ENCODE data around the gene TOP3A. TPM values are rescaled to one million over a fixed set of nuclear protein-coding genes. Genes with fewer than 3 reads are reported as not detected.
A peak's percentile ranks its signal among the peaks of the same experiment; 100 is the strongest.

The TOP3A gene
- total and polyA plus RNA-seq, 3 experiments from 2014 or later, result 21.7 to 72.8 (median 69.7) TPM

- peak overlapping the region; percentile 85 to 97 (median 96) for H3K4me3 Mint-ChIP-seq
- no peaks in the 10 kb centered on the region for H3K27me3 Mint-ChIP-seq
- ChIA-PET POLR2A (no interaction called here), CTCF (interaction anchor here (1.2 to 1.6 kb wide), 2 partner anchors 8 to 40 kb away, joined by 3 to 4 read pairs; no protein-coding TSS in a partner anchor)
- H3K36me3 Mint-ChIP-seq, result peaks cover 0 to 56% (median 0%) of the 10 kb centered on the region in 3 donors
- no peak for DNase-seq
- H3K27ac ChIP-seq (ENCODE audit: low read depth, low read length), result no peak overlapping the region
- H3K27me3 ChIP-seq (ENCODE audit: insufficient read depth, low read length, poor library complexity, severe bottlenecking), result no peaks in the 10 kb centered on the region
- H3K9me3 Mint-ChIP-seq, result no peaks in the 10 kb centered on the region
- H3K27ac Mint-ChIP-seq, result peak overlapping the region; percentile 47 to 99 (median 79)
- H3K9me3 ChIP-seq (ENCODE audit: low read length), result no peaks in the 10 kb centered on the region
- H3K4me1 ChIP-seq (ENCODE audit: insufficient read depth, low read length), result peaks cover 44% of the 10 kb centered on the region
- H3K36me3 ChIP-seq (ENCODE audit: insufficient read depth, low read length), result peaks cover 28% of the 10 kb centered on the region
- H3K4me1 Mint-ChIP-seq, result peaks cover 29 to 50% (median 38%) of the 10 kb centered on the region in 3 donors
- H3K4me3 ChIP-seq (ENCODE audit: low read length), result peak overlapping the region; percentile 84
Observed at GRCh38 chr17:18256776-18257175, 58.0 kb downstream of the TOP3A start.

GRCh38 chr17:18256351-18256750 lies 58.4 kb downstream of the TOP3A start:
- ChIA-PET POLR2A (no interaction called here), CTCF (interaction anchor here (1.2 kb wide), 1 partner anchor 39 kb away, joined by 3 read pairs; no protein-coding TSS in a partner anchor)
- no peaks in the 10 kb centered on the region for H3K9me3 ChIP-seq (ENCODE audit: low read length)
- H3K27ac ChIP-seq (ENCODE audit: low read depth, low read length), result no peak overlapping the region
- no peaks in the 10 kb centered on the region for H3K9me3 Mint-ChIP-seq
- H3K4me1 ChIP-seq (ENCODE audit: insufficient read depth, low read length), result peaks cover 40% of the 10 kb centered on the region
- peak overlapping the region; percentile 84 for H3K4me3 ChIP-seq (ENCODE audit: low read length)
- peak overlapping the region in 6 of 8 donors; percentile 26 to 50 (median 41) for H3K27ac Mint-ChIP-seq
- peaks cover 32% of the 10 kb centered on the region for H3K36me3 ChIP-seq (ENCODE audit: insufficient read depth, low read length)
- peaks cover 26 to 46% (median 34%) of the 10 kb centered on the region in 3 donors for H3K4me1 Mint-ChIP-seq
- DNase-seq, result no peak
- H3K27me3 Mint-ChIP-seq, result no peaks in the 10 kb centered on the region
- peaks cover 0 to 60% (median 0%) of the 10 kb centered on the region in 3 donors for H3K36me3 Mint-ChIP-seq
- peak overlapping the region; percentile 7 to 75 (median 38) for H3K4me3 Mint-ChIP-seq
- no peaks in the 10 kb centered on the region for H3K27me3 ChIP-seq (ENCODE audit: insufficient read depth, low read length, poor library complexity, severe bottlenecking)

- Histone ChIP-seq H3K27ac (ENCODE audit: low read depth, low read length) (no peak overlapping the region), H3K36me3 (ENCODE audit: insufficient read depth, low read length) (peaks cover 44% of the 10 kb centered on the region), H3K4me3 (ENCODE audit: low read length) (no peak overlapping the region), H3K9me3 (ENCODE audit: low read length) (no peaks in the 10 kb centered on the region), H3K27me3 (ENCODE audit: insufficient read depth, low read length, poor library complexity, severe bottlenecking) (no peaks in the 10 kb centered on the region), H3K4me1 (ENCODE audit: insufficient read depth, low read length) (peaks cover 33% of the 10 kb centered on the region)
- Mint-ChIP-seq H3K27me3 (no peaks in the 10 kb centered on the region), H3K4me1 (peaks cover 22 to 36% (median 28%) of the 10 kb centered on the region in 3 donors), H3K27ac (peak overlapping the region in 1 of 8 donors; percentile 47), H3K36me3 (peaks cover 4 to 73% (median 5%) of the 10 kb centered on the region in 3 donors), H3K4me3 (peak overlapping the region in 4 of 7 donors; percentile 11 to 75 (median 51)), H3K9me3 (no peaks in the 10 kb centered on the region)
- no peak for DNase-seq
- CTCF ChIA-PET, result interaction anchor here (1.1 kb wide), 1 partner anchor 13 kb away, joined by 4 read pairs; no protein-coding TSS in a partner anchor
- POLR2A ChIA-PET, result no interaction called here
Observed at GRCh38 chr17:18254888-18255649, 59.7 kb downstream of the TOP3A start.

GRCh38 chr17:18253947-18254821 lies 60.6 kb downstream of the TOP3A start:
- peaks cover 44% of the 10 kb centered on the region for H3K36me3 ChIP-seq (ENCODE audit: insufficient read depth, low read length)
- H3K9me3 ChIP-seq (ENCODE audit: low read length), result no peaks in the 10 kb centered on the region
- Mint-ChIP-seq H3K4me1 (peaks cover 17 to 31% (median 22%) of the 10 kb centered on the region in 3 donors), H3K4me3 (peak overlapping the region in 2 of 7 donors; percentile 48 to 56), H3K9me3 (no peaks in the 10 kb centered on the region), H3K27me3 (no peaks in the 10 kb centered on the region), H3K27ac (peak overlapping the region in 2 of 8 donors; percentile 26 to 47), H3K36me3 (peaks cover 4 to 79% (median 6%) of the 10 kb centered on the region in 3 donors)
- no peak overlapping the region for H3K4me3 ChIP-seq (ENCODE audit: low read length)
- DNase-seq, result no peak
- CTCF ChIA-PET, result interaction anchor here (1.1 to 1.2 kb wide), 2 partner anchors 10 to 14 kb away, joined by 3 to 4 read pairs; no protein-coding TSS in a partner anchor
- H3K27ac ChIP-seq (ENCODE audit: low read depth, low read length), result no peak overlapping the region
- POLR2A ChIA-PET, result no interaction called here
- no peaks in the 10 kb centered on the region for H3K27me3 ChIP-seq (ENCODE audit: insufficient read depth, low read length, poor library complexity, severe bottlenecking)
- H3K4me1 ChIP-seq (ENCODE audit: insufficient read depth, low read length), result peaks cover 27% of the 10 kb centered on the region

- Mint-ChIP-seq H3K27ac (peak overlapping the region in 1 of 8 donors; percentile 73), H3K4me3 (peak overlapping the region in 1 of 7 donors; percentile 56), H3K27me3 (no peaks in the 10 kb centered on the region), H3K4me1 (peaks cover 15 to 26% (median 22%) of the 10 kb centered on the region in 3 donors), H3K9me3 (no peaks in the 10 kb centered on the region), H3K36me3 (peaks cover 4 to 88% (median 9%) of the 10 kb centered on the region in 3 donors)
- no peak overlapping the region for H3K27ac ChIP-seq (ENCODE audit: low read depth, low read length)
- ChIA-PET CTCF (interaction anchor here (1.2 kb wide), 1 partner anchor 11 kb away, joined by 3 read pairs; no protein-coding TSS in a partner anchor), POLR2A (no interaction called here)
- no peak for DNase-seq
- H3K9me3 ChIP-seq (ENCODE audit: low read length), result no peaks in the 10 kb centered on the region
- no peaks in the 10 kb centered on the region for H3K27me3 ChIP-seq (ENCODE audit: insufficient read depth, low read length, poor library complexity, severe bottlenecking)
- peaks cover 22% of the 10 kb centered on the region for H3K4me1 ChIP-seq (ENCODE audit: insufficient read depth, low read length)
- H3K4me3 ChIP-seq (ENCODE audit: low read length), result no peak overlapping the region
- peaks cover 48% of the 10 kb centered on the region for H3K36me3 ChIP-seq (ENCODE audit: insufficient read depth, low read length)
Observed at GRCh38 chr17:18253187-18253884, 61.5 kb downstream of the TOP3A start.

GRCh38 chr17:18252160-18252559 lies 62.6 kb downstream of the TOP3A start:
- Histone ChIP-seq H3K27ac (ENCODE audit: low read depth, low read length) (no peak overlapping the region), H3K36me3 (ENCODE audit: insufficient read depth, low read length) (peaks cover 50% of the 10 kb centered on the region), H3K4me1 (ENCODE audit: insufficient read depth, low read length) (peaks cover 15% of the 10 kb centered on the region), H3K9me3 (ENCODE audit: low read length) (no peaks in the 10 kb centered on the region), H3K4me3 (ENCODE audit: low read length) (no peak overlapping the region), H3K27me3 (ENCODE audit: insufficient read depth, low read length, poor library complexity, severe bottlenecking) (no peaks in the 10 kb centered on the region)
- ChIA-PET CTCF (no interaction called here), POLR2A (interaction anchor here (1.2 kb wide), 1 partner anchor 27 kb away, joined by 3 read pairs; the partner anchor contains the start of gene LLGL1)
- Mint-ChIP-seq H3K9me3 (no peaks in the 10 kb centered on the region), H3K36me3 (peaks cover 7 to 92% (median 13%) of the 10 kb centered on the region in 3 donors), H3K27ac (no peak overlapping the region), H3K4me3 (no peak overlapping the region), H3K4me1 (peaks cover 13 to 20% (median 19%) of the 10 kb centered on the region in 3 donors), H3K27me3 (peaks cover 0 to under 1% of the 10 kb centered on the region in 2 donors)
- DNase-seq, result no peak

- Mint-ChIP-seq H3K4me1 (peaks cover 8 to 10% (median 9%) of the 10 kb centered on the region in 3 donors), H3K9me3 (no peaks in the 10 kb centered on the region), H3K36me3 (peaks cover 7 to 92% (median 13%) of the 10 kb centered on the region in 3 donors), H3K27me3 (peaks cover 0 to 2% of the 10 kb centered on the region in 2 donors), H3K4me3 (no peak overlapping the region), H3K27ac (no peak overlapping the region)
- H3K4me1 ChIP-seq (ENCODE audit: insufficient read depth, low read length), result peaks cover 6% of the 10 kb centered on the region
- POLR2A ChIA-PET, result interaction anchor here (1.2 kb wide), 1 partner anchor 26 kb away, joined by 3 read pairs; the partner anchor contains the start of gene LLGL1
- CTCF ChIA-PET, result no interaction called here
- no peaks in the 10 kb centered on the region for H3K9me3 ChIP-seq (ENCODE audit: low read length)
- H3K4me3 ChIP-seq (ENCODE audit: low read length), result no peak overlapping the region
- H3K27ac ChIP-seq (ENCODE audit: low read depth, low read length), result no peak overlapping the region
- H3K27me3 ChIP-seq (ENCODE audit: insufficient read depth, low read length, poor library complexity, severe bottlenecking), result no peaks in the 10 kb centered on the region
- no peak for DNase-seq
- H3K36me3 ChIP-seq (ENCODE audit: insufficient read depth, low read length), result peaks cover 54% of the 10 kb centered on the region
Observed at GRCh38 chr17:18251204-18251603, 63.6 kb downstream of the TOP3A start.
